ENCODE measurements around the gene EPHB2. TPM values are rescaled to one million over a fixed set of nuclear protein-coding genes. Genes with fewer than 3 reads are reported as not detected.

Gene EPHB2
- total and polyA plus RNA-seq, 2 of the 8 experiments (the other 6 are each of a cell fraction or from before 2014, with no cell fraction given) = 15.8 to 17.2 TPM

- POLR2A ChIA-PET (ENCODE audit: partially characterized antibody) = interaction anchor here (0.8 kb wide), 1 partner anchor 13 kb away, joined by 3 read pairs; no protein-coding TSS in a partner anchor
- FAIRE-seq = no peak
Measured at GRCh38 chr1:22676916-22677583, 33.6 kb upstream of the EPHB2 start.

More at GRCh38 chr1:22676916-22677583, 33.6 kb upstream of the EPHB2 start:
- H3K4ac ChIP-seq (replicated peaks; ENCODE audit: insufficient read length, low read depth, low read length) = no peak overlapping the region
- no peak overlapping the region for H3K27ac ChIP-seq (ENCODE audit: low read depth, low read length)
- no peak overlapping the region for H4K5ac ChIP-seq (ENCODE audit: insufficient read length, low read depth, low read length)
- H2AK5ac ChIP-seq (ENCODE audit: low read depth, low read length) = no peak overlapping the region
- H3K56ac ChIP-seq (replicated peaks; ENCODE audit: insufficient read length, low read depth, low read length) = no peak overlapping the region
- no peak overlapping the region for H4K8ac ChIP-seq (ENCODE audit: extremely low read depth, insufficient read depth, low read length)
- H3K23ac ChIP-seq (ENCODE audit: insufficient read length) = no peak overlapping the region
- H2BK15ac ChIP-seq (ENCODE audit: low read length) = no peak overlapping the region
- DNase-seq (ENCODE audit: low read depth in 1 of 2, low spot score in 2 of 2) = peak in 1 of 2 experiments; percentile 50
- H2BK20ac ChIP-seq (ENCODE audit: low read length) = 0 out of 2 replicates have a peak overlapping the region, but pooled peaks have one; percentile 88
- H3K27me3 ChIP-seq (replicated peaks in 1 of 4; ENCODE audit: control insufficient read depth in 3 of 4, extremely low read depth in 1 of 4, insufficient read depth in 3 of 4, low read length in 3 of 4) = no peaks in the 10 kb centered on the region; a peak in 1 of 7 replicates
- no peak overlapping the region for H3K14ac ChIP-seq (ENCODE audit: insufficient read length)
- no peak overlapping the region for H2AFZ ChIP-seq (ENCODE audit: low read length)
- TF ChIP-seq ASH2L (IDR thresholded peaks at IDR 0.05; ENCODE audit: low read length) = no peak
- no peak for TF ChIP-seq CEBPB (IDR thresholded peaks at IDR 0.05; ENCODE audit: low read depth, low read length)
- TF ChIP-seq ZNF274 (IDR thresholded peaks at IDR 0.05; ENCODE audit: borderline replicate concordance, extremely low read depth, low read length) = no peak
- TF ChIP-seq YY1 (IDR thresholded peaks at IDR 0.05; ENCODE audit: low read depth, low read length) = no peak
- TF ChIP-seq SRF (IDR thresholded peaks at IDR 0.05; ENCODE audit: low read depth, low read length) = no peak
- no peak for TF ChIP-seq CBX5 (IDR thresholded peaks at IDR 0.05; ENCODE audit: low read depth, low read length)
- no peak overlapping the region for H2BK120ac ChIP-seq (replicated peaks; ENCODE audit: low read depth, low read length)
- peaks cover 12% of the 10 kb centered on the region; the same call in 1 of the 2 replicates for H3K23me2 ChIP-seq (ENCODE audit: low read depth, low read length)
- H4K91ac ChIP-seq (replicated peaks; ENCODE audit: insufficient read length, low read length) = peak overlapping the region; percentile 48
- 79% methylated on average over 30 of the region's 37 CpGs; no CpG with 5 or more reads in 1 of the 2 experiments for WGBS, 2 experiments (ENCODE audit: extremely low coverage in 1 of 2, insufficient coverage in 1 of 2, insufficient read length in 1 of 2, insufficient replicate concordance in 2 of 2, low coverage in 1 of 2, low lambda C conversion rate in 2 of 2, missing lambda C conversion rate in 1 of 2)
- H3K79me2 ChIP-seq (ENCODE audit: control insufficient read depth in 1 of 2, insufficient read depth in 2 of 2, low read length in 2 of 2) = no peaks in the 10 kb centered on the region; a peak in 1 of 4 replicates
- H3K18ac ChIP-seq (ENCODE audit: extremely low read depth, low read length) = no peak overlapping the region; the same call in 1 of the 2 replicates
- no peak overlapping the region for H3K9ac ChIP-seq (replicated peaks in 1 of 4; ENCODE audit: extremely low read depth in 1 of 4, low read depth in 3 of 4, low read length in 3 of 4)
- H3K4me1 ChIP-seq (replicated peaks in 1 of 4; ENCODE audit: control insufficient read depth in 3 of 4, insufficient read depth in 4 of 4, low read length in 3 of 4) = peaks cover 0 to 15% (median 7%) of the 10 kb centered on the region in 4 experiments; a peak in 4 of 7 replicates
- no peaks in the 10 kb centered on the region for H3K79me1 ChIP-seq (ENCODE audit: low read depth, low read length)
- peak overlapping the region; percentile 1; the same call in 1 of the 2 replicates for H2BK12ac ChIP-seq (ENCODE audit: low read depth, low read length)
- H2BK5ac ChIP-seq (ENCODE audit: low read depth, low read length) = peak overlapping the region; percentile 60; the same call in 1 of the 2 replicates
- CTCF ChIA-PET (ENCODE audit: partially characterized antibody) = interaction anchor here (1.0 to 4.5 kb wide), 11 partner anchors 7 to 253 kb away, joined by 3 to 27 read pairs (median 5); no protein-coding TSS in a partner anchor
- no peak overlapping the region for H3K4me3 ChIP-seq (ENCODE audit: extremely low read depth in 1 of 4, insufficient read depth in 2 of 4, low read depth in 3 of 4, low read length in 4 of 4)
- H4K20me1 ChIP-seq (replicated peaks in 1 of 2; ENCODE audit: control insufficient read depth in 1 of 2, insufficient read depth in 2 of 2, low read length in 2 of 2) = peaks cover 0 to 11% of the 10 kb centered on the region in 2 experiments
- H3K9me3 ChIP-seq (ENCODE audit: insufficient read depth in 2 of 2, low read depth in 1 of 2, low read length in 1 of 2) = no peaks in the 10 kb centered on the region
- H3K36me3 ChIP-seq (ENCODE audit: control insufficient read depth in 2 of 4, insufficient read depth in 4 of 4, low read length in 3 of 4) = no peaks in the 10 kb centered on the region
- H3K4me2 ChIP-seq (ENCODE audit: insufficient read depth in 1 of 2, low read depth in 2 of 2, low read length in 2 of 2) = no peak overlapping the region
